ENCODE data around the gene PMPCA. TPM values are rescaled to one million over a fixed set of nuclear protein-coding genes. Genes with fewer than 3 reads are reported as not detected.
"Not testable (repeated sequence)": the region's sequence is repeated elsewhere in the genome, so short reads cannot be mapped to it uniquely, and the experiment has no call there.

Gene PMPCA
- total RNA-seq, 4 donors from 2014 or later: 29.4 to 38.7 (median 33.5) TPM

DNA sequence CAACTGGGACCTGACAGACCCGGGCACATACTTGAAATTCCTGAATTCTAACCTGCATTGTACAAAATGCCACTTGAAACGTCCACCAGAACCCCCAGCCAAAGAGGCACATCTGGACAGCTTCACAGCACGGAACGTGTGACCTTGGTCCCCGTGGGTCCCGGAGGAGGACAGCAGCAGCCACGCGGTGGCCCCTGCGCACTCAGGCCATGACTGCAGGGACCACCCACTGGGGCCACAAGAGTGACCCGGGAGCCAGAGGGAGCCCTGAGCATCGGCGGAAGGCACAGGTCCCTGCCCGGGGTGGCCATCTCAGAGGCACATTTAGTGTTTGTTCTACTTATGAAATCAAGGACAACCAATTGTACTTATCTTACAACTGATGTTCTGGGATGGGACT lies 8.4 kb upstream of the PMPCA start:
- WGBS, 2 donors: 56 to 79% methylated on average over 1 to 6 of the region's 13 CpGs
- no peak for DNase-seq
- no peaks in the 10 kb centered on the region for H3K9me3 ChIP-seq
- H3K36me3 ChIP-seq: peaks cover 6 to 67% (median 10%) of the 10 kb centered on the region in 3 donors
- no peak overlapping the region for H3K27ac ChIP-seq
- no peaks in the 10 kb centered on the region for H3K27me3 ChIP-seq
- no peak for TF ChIP-seq POLR2A (IDR thresholded peaks at IDR 0.05)
- TF ChIP-seq, protein P1, sequence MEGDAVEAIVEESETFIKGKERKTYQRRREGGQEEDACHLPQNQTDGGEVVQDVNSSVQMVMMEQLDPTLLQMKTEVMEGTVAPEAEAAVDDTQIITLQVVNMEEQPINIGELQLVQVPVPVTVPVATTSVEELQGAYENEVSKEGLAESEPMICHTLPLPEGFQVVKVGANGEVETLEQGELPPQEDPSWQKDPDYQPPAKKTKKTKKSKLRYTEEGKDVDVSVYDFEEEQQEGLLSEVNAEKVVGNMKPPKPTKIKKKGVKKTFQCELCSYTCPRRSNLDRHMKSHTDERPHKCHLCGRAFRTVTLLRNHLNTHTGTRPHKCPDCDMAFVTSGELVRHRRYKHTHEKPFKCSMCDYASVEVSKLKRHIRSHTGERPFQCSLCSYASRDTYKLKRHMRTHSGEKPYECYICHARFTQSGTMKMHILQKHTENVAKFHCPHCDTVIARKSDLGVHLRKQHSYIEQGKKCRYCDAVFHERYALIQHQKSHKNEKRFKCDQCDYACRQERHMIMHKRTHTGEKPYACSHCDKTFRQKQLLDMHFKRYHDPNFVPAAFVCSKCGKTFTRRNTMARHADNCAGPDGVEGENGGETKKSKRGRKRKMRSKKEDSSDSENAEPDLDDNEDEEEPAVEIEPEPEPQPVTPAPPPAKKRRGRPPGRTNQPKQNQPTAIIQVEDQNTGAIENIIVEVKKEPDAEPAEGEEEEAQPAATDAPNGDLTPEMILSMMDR (IDR thresholded peaks at IDR 0.05): no peak
- intact Hi-C loops (cut with DNase I): no loop called here
- H3K4me1 ChIP-seq: peaks cover 16 to 52% (median 18%) of the 10 kb centered on the region in 3 donors
- no peak overlapping the region for H3K4me3 ChIP-seq

DNA sequence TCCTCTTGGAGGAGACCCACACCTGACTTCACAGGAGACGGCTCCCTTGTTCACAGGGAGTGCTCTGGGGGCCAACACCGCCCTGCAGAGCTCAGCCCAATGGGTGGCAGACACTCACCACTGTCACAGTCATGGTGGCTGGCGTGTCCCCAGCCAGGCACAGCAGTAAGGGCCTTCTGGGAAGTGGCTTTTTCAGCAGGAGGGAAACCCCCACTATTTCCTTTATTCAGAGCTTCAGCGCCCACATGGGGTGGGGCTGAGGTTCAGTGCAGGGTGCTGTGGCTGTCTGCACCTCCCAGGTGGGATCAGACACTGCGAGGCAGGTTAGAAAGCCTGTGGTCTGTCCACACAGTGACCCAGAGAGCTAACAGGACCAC lies 6.9 kb upstream of the PMPCA start:
- intact Hi-C loops (cut with DNase I): no loop called here
- no peaks in the 10 kb centered on the region for H3K27me3 ChIP-seq
- no peak for DNase-seq

DNA sequence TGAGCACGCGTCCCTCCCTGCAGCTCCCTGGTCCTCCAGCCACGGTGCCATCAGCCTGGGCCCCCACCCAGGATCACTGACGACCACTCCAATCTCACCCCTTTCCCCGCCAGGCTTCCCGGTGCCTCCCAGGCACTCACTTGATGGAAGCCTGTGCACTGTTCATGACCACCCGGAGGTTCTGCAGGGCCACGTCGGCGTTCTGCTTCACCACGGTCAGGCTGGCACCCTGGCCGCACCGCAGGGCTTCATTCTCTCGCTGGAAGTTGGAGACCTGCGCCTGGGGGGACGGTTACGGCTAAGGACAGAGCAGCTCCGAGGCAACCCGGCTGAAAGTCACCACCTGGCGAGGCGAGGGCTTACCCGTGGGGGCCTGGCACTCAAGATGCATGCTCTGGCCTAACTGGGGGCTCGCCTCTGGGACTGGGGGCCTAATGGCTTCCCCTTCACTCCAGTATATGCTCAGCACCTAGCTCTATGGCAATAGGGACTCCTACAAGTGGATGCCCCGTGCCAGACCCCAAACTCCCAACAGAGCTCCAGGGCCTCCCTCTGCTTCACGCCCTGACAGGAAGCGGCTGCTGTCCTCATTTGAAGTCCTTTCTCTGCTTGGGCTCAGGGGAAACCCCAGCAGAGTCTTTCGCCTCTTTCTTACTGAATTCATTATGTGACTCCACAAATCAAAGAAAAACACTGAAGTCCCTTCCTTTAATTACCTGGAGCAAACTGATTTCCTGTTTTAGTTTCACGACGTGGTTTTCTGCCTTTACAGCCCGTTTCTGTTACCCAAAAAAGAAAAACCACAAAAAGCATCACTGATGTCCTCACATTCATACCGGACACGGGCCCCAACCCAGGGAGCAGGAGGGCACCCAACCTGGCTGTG lies 6.3 kb upstream of the PMPCA start:
- Histone ChIP-seq H3K27me3 (no peaks in the 10 kb centered on the region), H3K27ac (peak overlapping the region in 2 of 4 donors; percentile 17 to 22), H3K4me1 (peaks cover 17 to 51% (median 17%) of the 10 kb centered on the region in 3 donors), H3K9me3 (no peaks in the 10 kb centered on the region), H3K36me3 (peaks cover 9 to 66% (median 15%) of the 10 kb centered on the region in 3 donors), H3K4me3 (no peak overlapping the region)
- intact Hi-C loops (cut with DNase I): no loop called here
- no peak for DNase-seq
- WGBS, 2 donors: 39 to 77% methylated on average over 10 to 12 of the region's 32 CpGs
- TF ChIP-seq, protein P1 (IDR thresholded peaks at IDR 0.05): no peak
- no peak for TF ChIP-seq POLR2A (IDR thresholded peaks at IDR 0.05)

More for the DNA sequence above, 6.9 kb upstream of the PMPCA start:
- H3K9me3 ChIP-seq: no peaks in the 10 kb centered on the region
- H3K36me3 ChIP-seq: peaks cover 9 to 66% (median 15%) of the 10 kb centered on the region in 3 donors
- H3K27ac ChIP-seq: no peak overlapping the region
- H3K4me3 ChIP-seq: no peak overlapping the region
- TF ChIP-seq, protein P1 (IDR thresholded peaks at IDR 0.05): no peak
- no peak for TF ChIP-seq POLR2A (IDR thresholded peaks at IDR 0.05)
- peaks cover 16 to 51% (median 17%) of the 10 kb centered on the region in 3 donors for H3K4me1 ChIP-seq
- WGBS, 2 donors: 71 to 82% methylated on average over 1 to 3 of the region's 5 CpGs

DNA sequence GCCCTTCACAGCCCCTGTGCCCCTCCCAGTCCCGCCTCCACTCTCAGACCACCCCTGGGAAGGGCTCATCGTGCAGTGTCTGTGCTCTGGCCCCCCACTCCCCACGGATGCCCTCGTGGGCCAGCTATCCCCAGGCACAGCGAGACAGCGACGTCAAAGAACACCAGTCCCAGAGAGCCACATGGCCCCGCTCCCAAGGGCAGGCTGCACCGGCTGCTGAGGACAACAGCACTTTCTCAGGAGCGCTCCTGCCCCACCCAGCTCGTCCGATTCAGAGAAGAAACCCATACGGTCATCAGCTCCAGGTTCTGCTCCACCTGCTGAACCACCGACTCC lies 5.7 kb upstream of the PMPCA start:
- Histone ChIP-seq H3K27me3 (no peaks in the 10 kb centered on the region), H3K4me1 (peaks cover 19 to 51% (median 21%) of the 10 kb centered on the region in 3 donors), H3K27ac (peak overlapping the region in 1 of 4 donors; percentile 22), H3K4me3 (no peak overlapping the region), H3K36me3 (peaks cover 9 to 66% (median 15%) of the 10 kb centered on the region in 3 donors), H3K9me3 (no peaks in the 10 kb centered on the region)
- TF ChIP-seq, protein P1 (IDR thresholded peaks at IDR 0.05): no peak
- DNase-seq: no peak
- intact Hi-C loops (cut with DNase I): no loop called here
- WGBS, 2 donors: 53 to 58% methylated on average over 7 of the region's 14 CpGs

DNA sequence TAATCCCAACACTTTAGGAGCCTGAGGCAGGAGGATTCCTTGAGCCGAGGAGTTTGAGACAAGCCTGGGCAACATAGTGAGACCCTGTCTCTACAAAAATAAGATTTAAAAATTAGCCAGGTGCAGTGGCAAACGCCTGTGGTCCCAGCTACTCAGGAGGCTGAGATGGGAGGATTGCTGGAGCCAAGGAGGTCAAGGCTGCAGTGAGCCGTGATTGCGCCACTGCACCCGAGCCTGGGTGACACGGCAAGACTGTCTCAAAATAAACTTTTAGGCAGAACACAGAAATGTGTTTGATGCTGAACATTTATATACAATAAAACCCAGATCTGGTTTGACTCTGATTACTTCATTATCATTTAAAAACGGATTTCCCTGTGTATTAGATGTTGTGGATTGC lies 5.0 kb upstream of the PMPCA start:
- 37 to 65% methylated on average over 6 of the region's 7 CpGs for WGBS, 2 donors
- DNase-seq: no peak
- Histone ChIP-seq H3K27ac (no peak overlapping the region), H3K27me3 (no peaks in the 10 kb centered on the region), H3K4me1 (peaks cover 17 to 50% (median 20%) of the 10 kb centered on the region in 3 donors), H3K4me3 (no peak overlapping the region), H3K36me3 (peaks cover 9 to 66% (median 15%) of the 10 kb centered on the region in 3 donors), H3K9me3 (no peaks in the 10 kb centered on the region)
- intact Hi-C loops (cut with DNase I): no loop called here
- TF ChIP-seq, protein P1 (IDR thresholded peaks at IDR 0.05): no peak
- TF ChIP-seq POLR2A (IDR thresholded peaks at IDR 0.05): no peak

DNA sequence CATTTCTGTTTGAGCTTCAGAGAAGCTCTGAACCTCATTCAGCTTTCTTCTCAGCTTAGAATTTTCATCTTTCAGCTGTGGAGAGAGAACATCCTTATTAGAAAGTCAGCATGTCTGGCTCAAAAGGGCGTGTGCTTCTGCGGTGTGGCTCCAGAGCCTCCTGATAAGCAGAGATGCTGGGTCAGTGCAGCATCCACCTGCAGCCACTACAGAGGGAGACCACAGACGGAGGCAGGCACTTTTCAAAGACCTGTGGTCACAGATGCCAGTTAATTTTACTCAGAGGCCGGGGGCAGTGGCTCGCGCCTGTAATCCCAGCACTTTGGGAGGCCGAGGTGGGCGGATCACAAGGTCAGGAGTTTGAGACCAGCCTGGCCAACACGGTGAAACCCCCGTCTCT lies 4.6 kb upstream of the PMPCA start:
- H3K4me3 ChIP-seq; DNase-seq; intact Hi-C loops (cut with DNase I); H3K27me3 ChIP-seq; H3K9me3 ChIP-seq; H3K27ac ChIP-seq: not testable (repeated sequence)
- 79 to 91% methylated on average over 4 to 9 of the region's 10 CpGs for WGBS, 2 donors
- Histone ChIP-seq H3K36me3 (peaks cover 9 to 66% (median 15%) of the 10 kb centered on the region in 3 donors), H3K4me1 (peaks cover 15 to 46% (median 17%) of the 10 kb centered on the region in 3 donors)

DNA sequence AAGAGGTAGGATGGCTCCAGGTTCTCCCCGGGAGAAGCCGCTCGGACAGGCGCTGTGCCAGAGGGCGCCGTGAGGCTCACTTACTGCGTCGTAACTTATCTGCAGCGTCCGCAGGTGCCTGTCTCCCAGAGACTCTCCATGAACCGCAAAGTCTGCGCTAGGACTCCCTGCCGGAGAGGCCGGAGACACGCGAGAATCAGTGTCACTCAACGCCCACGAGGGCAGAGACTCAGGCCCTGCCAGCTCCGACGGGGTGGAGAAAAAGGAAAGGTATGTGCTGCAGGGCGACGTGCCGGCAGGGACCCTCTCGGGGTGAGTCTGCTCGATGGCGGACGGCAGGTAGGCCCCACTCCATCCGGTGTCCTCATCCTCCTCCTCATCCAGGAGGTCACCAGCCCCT lies 3.4 kb upstream of the PMPCA start:
- peaks cover 27 to 58% (median 28%) of the 10 kb centered on the region in 3 donors for H3K4me1 ChIP-seq
- DNase-seq; intact Hi-C loops (cut with DNase I); H3K27me3 ChIP-seq; H3K9me3 ChIP-seq; H3K4me3 ChIP-seq; H3K27ac ChIP-seq: not testable (repeated sequence)
- peaks cover 9 to 61% (median 15%) of the 10 kb centered on the region in 3 donors for H3K36me3 ChIP-seq
- WGBS, 2 donors: 94 to 99% methylated on average over 18 to 27 of the region's 28 CpGs

All from esophagus squamous epithelium (tissue), 5 donors.